Cortex of kidney (tissue), 1 donor: ENCODE measurements around the gene WDR35.

Experiments
- DNase-seq: peaks from one replicate; lab custom pipeline; 2025; lab: John Stamatoyannopoulos, UW

Gene WDR35

GRCh38 chr2:19870792-19871191 lies 119.1 kb downstream of the WDR35 start:
- DNase-seq = no peak

- no peak for DNase-seq
These were observed 121.0 kb downstream of the WDR35 start for GRCh38 chr2:19868701-19869580.

- no peak for DNase-seq
These were observed 121.7 kb downstream of the WDR35 start for GRCh38 chr2:19868224-19868623.

DNA sequence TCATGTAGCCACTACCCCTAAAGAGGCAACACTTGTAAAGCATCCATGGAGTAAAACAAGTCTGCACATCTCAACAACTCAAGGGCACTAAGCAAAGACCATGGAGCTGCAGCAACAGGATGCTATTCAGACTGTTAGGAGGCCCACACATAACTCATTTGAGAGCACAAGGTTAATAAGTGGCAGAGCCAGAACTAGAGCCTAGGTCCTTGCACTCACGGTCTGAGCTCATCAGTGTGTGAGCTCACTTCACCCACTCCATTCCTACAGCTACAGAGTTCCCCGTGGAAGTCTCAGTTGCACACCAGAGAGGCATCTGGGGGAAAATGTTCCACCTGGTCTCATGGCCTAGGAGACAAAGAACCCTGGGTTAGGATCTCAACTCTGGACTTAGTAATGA lies 123.1 kb downstream of the WDR35 start:
- DNase-seq = no peak

- no peak for DNase-seq
These were observed 124.8 kb downstream of the WDR35 start for GRCh38 chr2:19865151-19865550.

GRCh38 chr2:19864381-19864780 lies 125.5 kb downstream of the WDR35 start:
- no peak for DNase-seq

GRCh38 chr2:19863303-19864041 lies 126.4 kb downstream of the WDR35 start:
- peak; percentile 23 for DNase-seq

- DNase-seq = no peak
These were observed 128.1 kb downstream of the WDR35 start for GRCh38 chr2:19861813-19862212.
